NT2/D1 (cell line): ENCODE results near the gene TECTA.

ENCODE experiments used
- DNase-seq: peaks from one replicate; pipeline ENCODE4 v3.0.0-alpha.2; 2011; ENCODE audit warnings: low read depth, low spot score
- H3K27me3 ChIP-seq: 2 replicates; pipeline ENCODE4 v1.6.0; 2011; ENCODE audit warnings: mild to moderate bottlenecking; ENCODE audit not compliant: insufficient read length, insufficient read depth
- H3K36me3 ChIP-seq: 2 replicates; pipeline ENCODE4 v1.6.1; 2011; ENCODE audit warnings: mild to moderate bottlenecking, low read length, mixed read lengths; ENCODE audit not compliant: insufficient read depth, insufficient read length
- H3K4me1 ChIP-seq: 2 replicates; pipeline ENCODE4 v1.5.1; 2011; ENCODE audit not compliant: insufficient read depth, insufficient read length
- H3K4me3 ChIP-seq: 2 replicates; pipeline ENCODE4 v1.5.1; 2011; ENCODE audit warnings: low read depth; ENCODE audit not compliant: insufficient read length
- H3K9ac ChIP-seq: 2 replicates; pipeline ENCODE4 v1.6.0; 2011; ENCODE audit warnings: low read depth; ENCODE audit not compliant: insufficient read length
- H3K9me3 ChIP-seq: 2 replicates; pipeline ENCODE4 v1.5.1; 2011; ENCODE audit warnings: mild to moderate bottlenecking, low read length; ENCODE audit not compliant: insufficient read depth
- SUZ12 ChIP-seq: IDR thresholded peaks from 2 replicates; pipeline ENCODE4 v1.6.1; 2011; ENCODE audit not compliant: insufficient read length, insufficient read depth; ENCODE audit errors: extremely low read depth
- YY1 ChIP-seq: IDR thresholded peaks from 2 replicates; pipeline ENCODE4 v1.6.1; 2011; ENCODE audit not compliant: insufficient read length, insufficient read depth
- ZNF274 ChIP-seq: IDR thresholded peaks from 2 replicates; pipeline ENCODE4 v1.6.1; 2011; ENCODE audit warnings: mild to moderate bottlenecking, low read depth, low read length

Gene TECTA

GRCh38 chr11:121194731-121195596 lies 93.9 kb downstream of the TECTA start:
- no peaks in the 10 kb centered on the region for H3K27me3 ChIP-seq
- no peak overlapping the region for H3K4me3 ChIP-seq
- peak; percentile 70 for DNase-seq
- no peak for TF ChIP-seq YY1
- TF ChIP-seq ZNF274 = no peak
- no peak for TF ChIP-seq SUZ12
- no peaks in the 10 kb centered on the region for H3K36me3 ChIP-seq
- H3K4me1 ChIP-seq = no peaks in the 10 kb centered on the region
- H3K9ac ChIP-seq = no peak overlapping the region
- H3K9me3 ChIP-seq = no peaks in the 10 kb centered on the region

GRCh38 chr11:121198491-121198890 lies 97.4 kb downstream of the TECTA start:
- TF ChIP-seq YY1 = no peak
- TF ChIP-seq ZNF274 = no peak
- no peak for TF ChIP-seq SUZ12
- Histone ChIP-seq H3K9ac (no peak overlapping the region), H3K4me1 (no peaks in the 10 kb centered on the region), H3K36me3 (no peaks in the 10 kb centered on the region), H3K4me3 (no peak overlapping the region), H3K27me3 (no peaks in the 10 kb centered on the region), H3K9me3 (no peaks in the 10 kb centered on the region)
- no peak for DNase-seq

GRCh38 chr11:121199516-121199915 lies 98.5 kb downstream of the TECTA start:
- H3K9ac ChIP-seq = no peak overlapping the region
- no peaks in the 10 kb centered on the region for H3K4me1 ChIP-seq
- H3K4me3 ChIP-seq = no peak overlapping the region
- no peaks in the 10 kb centered on the region for H3K36me3 ChIP-seq
- no peaks in the 10 kb centered on the region for H3K27me3 ChIP-seq
- no peaks in the 10 kb centered on the region for H3K9me3 ChIP-seq
- TF ChIP-seq SUZ12 = no peak
- DNase-seq = no peak

GRCh38 chr11:121206810-121207209 lies 105.8 kb downstream of the TECTA start:
- H3K4me1 ChIP-seq = no peaks in the 10 kb centered on the region
- TF ChIP-seq SUZ12 (no peak), YY1 (no peak), ZNF274 (no peak)
- no peak overlapping the region for H3K4me3 ChIP-seq
- no peaks in the 10 kb centered on the region for H3K9me3 ChIP-seq
- no peak overlapping the region for H3K9ac ChIP-seq
- DNase-seq = no peak
- H3K36me3 ChIP-seq = no peaks in the 10 kb centered on the region
- H3K27me3 ChIP-seq = no peaks in the 10 kb centered on the region

- Histone ChIP-seq H3K9ac (no peak overlapping the region), H3K4me1 (no peaks in the 10 kb centered on the region), H3K9me3 (no peaks in the 10 kb centered on the region), H3K4me3 (no peak overlapping the region), H3K27me3 (no peaks in the 10 kb centered on the region), H3K36me3 (no peaks in the 10 kb centered on the region)
- TF ChIP-seq ZNF274 (no peak), YY1 (no peak), SUZ12 (no peak)
- DNase-seq = no peak
These were observed 106.6 kb downstream of the TECTA start for GRCh38 chr11:121207485-121208115.

- H3K9ac ChIP-seq = no peak overlapping the region
- no peaks in the 10 kb centered on the region for H3K9me3 ChIP-seq
- no peak overlapping the region for H3K4me3 ChIP-seq
- no peaks in the 10 kb centered on the region for H3K4me1 ChIP-seq
- H3K27me3 ChIP-seq = no peaks in the 10 kb centered on the region
- DNase-seq = no peak
- TF ChIP-seq YY1 = no peak
- no peak for TF ChIP-seq SUZ12
- no peak for TF ChIP-seq ZNF274
- no peaks in the 10 kb centered on the region for H3K36me3 ChIP-seq
These were observed 109.5 kb downstream of the TECTA start for GRCh38 chr11:121210445-121211080.

GRCh38 chr11:121211626-121212025 lies 110.6 kb downstream of the TECTA start:
- Histone ChIP-seq H3K4me1 (no peaks in the 10 kb centered on the region), H3K9ac (no peak overlapping the region), H3K36me3 (no peaks in the 10 kb centered on the region), H3K27me3 (no peaks in the 10 kb centered on the region), H3K4me3 (no peak overlapping the region), H3K9me3 (no peaks in the 10 kb centered on the region)
- TF ChIP-seq ZNF274 (no peak), SUZ12 (no peak), YY1 (no peak)
- DNase-seq = no peak
